Measurements from ENCODE around the gene IGF1R.

- TF ChIP-seq, protein P1, sequence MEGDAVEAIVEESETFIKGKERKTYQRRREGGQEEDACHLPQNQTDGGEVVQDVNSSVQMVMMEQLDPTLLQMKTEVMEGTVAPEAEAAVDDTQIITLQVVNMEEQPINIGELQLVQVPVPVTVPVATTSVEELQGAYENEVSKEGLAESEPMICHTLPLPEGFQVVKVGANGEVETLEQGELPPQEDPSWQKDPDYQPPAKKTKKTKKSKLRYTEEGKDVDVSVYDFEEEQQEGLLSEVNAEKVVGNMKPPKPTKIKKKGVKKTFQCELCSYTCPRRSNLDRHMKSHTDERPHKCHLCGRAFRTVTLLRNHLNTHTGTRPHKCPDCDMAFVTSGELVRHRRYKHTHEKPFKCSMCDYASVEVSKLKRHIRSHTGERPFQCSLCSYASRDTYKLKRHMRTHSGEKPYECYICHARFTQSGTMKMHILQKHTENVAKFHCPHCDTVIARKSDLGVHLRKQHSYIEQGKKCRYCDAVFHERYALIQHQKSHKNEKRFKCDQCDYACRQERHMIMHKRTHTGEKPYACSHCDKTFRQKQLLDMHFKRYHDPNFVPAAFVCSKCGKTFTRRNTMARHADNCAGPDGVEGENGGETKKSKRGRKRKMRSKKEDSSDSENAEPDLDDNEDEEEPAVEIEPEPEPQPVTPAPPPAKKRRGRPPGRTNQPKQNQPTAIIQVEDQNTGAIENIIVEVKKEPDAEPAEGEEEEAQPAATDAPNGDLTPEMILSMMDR (conservative IDR thresholded peaks at IDR 0.05; ENCODE audit: low read depth, low read length), result no peak
- TF ChIP-seq EZH2 (IDR thresholded peaks at IDR 0.05; ENCODE audit: low read length, unreplicated experiment), result no peak
Observed at GRCh38 chr15:98981851-98982722, 333.7 kb downstream of the IGF1R start.
